MCF 10A (cell line): ENCODE measurements around the gene KAZN. TPM values are rescaled to one million over a fixed set of nuclear protein-coding genes. Genes with fewer than 3 reads are reported as not detected.

ENCODE experiments used
- BruUV-seq: library from RNA; stranded (reverse); fragments of 400-500 nt; replicated peaks from 2 replicates; lab custom pipeline; 2021; lab: Mats Ljungman, UMichigan
- CTCF ChIA-PET: fragments of 300-600 bp; sonication (Branson Sonifier 250); formaldehyde crosslinking; extraction: SDS; loops from one replicate; lab custom pipeline; 2021; ENCODE audit warnings: antibody characterized with exemption, inconsistent platforms; lab: Yijun Ruan, JAX
- POLR2A ChIA-PET: fragments of 300-600, 350-650 bp; sonication (Branson Sonifier 250); formaldehyde crosslinking; extraction: SDS; loops from one replicate; lab custom pipeline; 2020; ENCODE audit warnings: antibody characterized with exemption, inconsistent platforms; lab: Yijun Ruan, JAX
- DNase-seq: peaks from one replicate; pipeline ENCODE4 v3.0.0-alpha.2; 2018; ENCODE audit not compliant: unreplicated experiment
- H3K27ac Mint-ChIP-seq: one replicate; pipeline ENCODE4 v1.8.0; 2022; ENCODE audit warnings: mild to moderate bottlenecking, low read depth, mixed read lengths; ENCODE audit not compliant: unreplicated experiment
- H3K27me3 Mint-ChIP-seq: one replicate; pipeline ENCODE4 v1.8.0; 2022; ENCODE audit warnings: mixed read lengths; ENCODE audit not compliant: insufficient read depth, unreplicated experiment
- H3K36me3 Mint-ChIP-seq: one replicate; pipeline ENCODE4 v1.8.0; 2022; ENCODE audit warnings: mild to moderate bottlenecking, moderate library complexity, mixed read lengths; ENCODE audit not compliant: insufficient read depth, unreplicated experiment
- H3K4me1 Mint-ChIP-seq: one replicate; pipeline ENCODE4 v1.8.0; 2022; ENCODE audit warnings: mixed read lengths; ENCODE audit not compliant: insufficient read depth, unreplicated experiment
- H3K4me3 Mint-ChIP-seq: one replicate; pipeline ENCODE4 v1.8.0; 2022; ENCODE audit warnings: mild to moderate bottlenecking, moderate library complexity, mixed read lengths; ENCODE audit not compliant: unreplicated experiment
- H3K9me3 Mint-ChIP-seq: one replicate; pipeline ENCODE4 v1.8.0; 2022; ENCODE audit warnings: mixed read lengths; ENCODE audit not compliant: unreplicated experiment
- intact Hi-C: fragments of 100-400 bp; cut with micrococcal nuclease; formaldehyde crosslinking; loops from 2 replicates; pipeline ENCODE4 v1.14.1; 2022
- total RNA-seq: library from RNA; stranded (reverse); gene quantifications from 2 replicates; pipeline ENCODE4 v1.2.3, GENCODE V29; 2022
- TF ChIP-seq, protein P1 (sequence below): fragments of 200-600 bp; IDR thresholded peaks from one replicate; pipeline ENCODE4 v1.8.0; 2022; ENCODE audit warnings: antibody characterized with exemption, mild to moderate bottlenecking; ENCODE audit not compliant: unreplicated experiment

Gene KAZN
- total RNA-seq, 1 experiment from 2014 or later = 3.3 TPM

DNA sequence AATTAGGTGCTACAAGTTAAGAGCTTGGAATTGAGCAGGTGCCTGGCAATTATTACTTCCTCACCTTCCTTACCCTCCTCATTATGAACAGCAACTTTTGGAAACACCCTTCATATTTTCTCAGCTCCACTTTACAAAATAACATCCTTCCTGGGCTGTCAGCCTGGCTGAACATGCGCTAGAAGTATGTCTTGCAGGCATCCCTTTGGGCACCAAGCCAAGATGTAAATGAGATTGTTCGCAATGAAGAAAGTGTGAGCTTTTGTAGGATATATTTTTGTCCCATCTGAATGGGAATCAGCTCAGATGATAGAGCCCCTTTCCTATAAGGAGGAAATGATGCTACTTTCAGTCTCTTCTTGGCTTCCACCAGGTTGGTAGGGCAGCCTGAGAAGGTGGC lies 245.9 kb downstream of the KAZN start:
- Mint-ChIP-seq H3K36me3 (no peaks in the 10 kb centered on the region), H3K9me3 (peaks cover 35% of the 10 kb centered on the region), H3K27me3 (peaks cover 12% of the 10 kb centered on the region), H3K27ac (no peak overlapping the region), H3K4me3 (no peak overlapping the region), H3K4me1 (no peaks in the 10 kb centered on the region)
- TF ChIP-seq, protein P1, sequence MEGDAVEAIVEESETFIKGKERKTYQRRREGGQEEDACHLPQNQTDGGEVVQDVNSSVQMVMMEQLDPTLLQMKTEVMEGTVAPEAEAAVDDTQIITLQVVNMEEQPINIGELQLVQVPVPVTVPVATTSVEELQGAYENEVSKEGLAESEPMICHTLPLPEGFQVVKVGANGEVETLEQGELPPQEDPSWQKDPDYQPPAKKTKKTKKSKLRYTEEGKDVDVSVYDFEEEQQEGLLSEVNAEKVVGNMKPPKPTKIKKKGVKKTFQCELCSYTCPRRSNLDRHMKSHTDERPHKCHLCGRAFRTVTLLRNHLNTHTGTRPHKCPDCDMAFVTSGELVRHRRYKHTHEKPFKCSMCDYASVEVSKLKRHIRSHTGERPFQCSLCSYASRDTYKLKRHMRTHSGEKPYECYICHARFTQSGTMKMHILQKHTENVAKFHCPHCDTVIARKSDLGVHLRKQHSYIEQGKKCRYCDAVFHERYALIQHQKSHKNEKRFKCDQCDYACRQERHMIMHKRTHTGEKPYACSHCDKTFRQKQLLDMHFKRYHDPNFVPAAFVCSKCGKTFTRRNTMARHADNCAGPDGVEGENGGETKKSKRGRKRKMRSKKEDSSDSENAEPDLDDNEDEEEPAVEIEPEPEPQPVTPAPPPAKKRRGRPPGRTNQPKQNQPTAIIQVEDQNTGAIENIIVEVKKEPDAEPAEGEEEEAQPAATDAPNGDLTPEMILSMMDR = no peak
- ChIA-PET CTCF (interaction anchor here (0.5 to 0.7 kb wide), 2 partner anchors 23 to 112 kb away, joined by 3 read pairs; no protein-coding TSS in a partner anchor), POLR2A (interaction anchor here (0.7 kb wide), 1 partner anchor 236 kb away, joined by 3 read pairs; no protein-coding TSS in a partner anchor)
- intact Hi-C loops = no loop called here
- no TSS peak for BruUV-seq
- no peak for DNase-seq

DNA sequence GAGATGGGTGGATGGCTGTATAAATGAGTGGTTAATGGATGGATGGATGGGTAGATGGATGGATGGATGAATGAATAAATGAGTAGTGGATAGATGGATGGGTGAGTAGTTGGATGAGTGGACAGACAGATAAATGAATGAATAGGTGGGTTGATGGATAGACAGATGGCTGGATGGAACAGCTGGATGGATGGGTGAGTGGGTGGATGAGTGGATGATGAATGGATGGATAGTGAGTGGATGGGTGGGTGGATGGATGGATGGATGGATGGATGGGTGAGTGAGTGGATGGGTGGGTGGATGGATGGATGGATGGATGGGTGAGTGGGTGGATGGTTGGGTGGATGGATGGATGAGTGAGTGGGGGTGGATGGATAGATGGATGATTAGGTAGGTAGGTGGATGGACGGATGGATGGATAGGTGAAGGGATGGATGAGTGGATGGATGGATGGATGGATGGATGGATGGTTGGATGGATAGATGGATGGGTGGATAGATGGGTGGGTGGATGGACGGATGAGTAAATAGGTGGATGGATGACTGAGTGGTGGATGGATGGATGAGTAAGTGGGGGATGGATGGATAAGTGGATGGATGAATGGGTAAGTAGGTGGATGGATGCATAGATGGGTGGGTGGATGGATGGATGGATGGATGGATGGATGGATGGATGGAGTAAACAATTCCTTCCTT lies 246.6 kb downstream of the KAZN start:
- peaks cover 35% of the 10 kb centered on the region for H3K9me3 Mint-ChIP-seq
- ChIA-PET CTCF (interaction anchor here (0.5 to 0.7 kb wide), 2 partner anchors 113 to 381 kb away, joined by 3 read pairs; no protein-coding TSS in a partner anchor), POLR2A (interaction anchor here (0.7 to 0.8 kb wide), 2 partner anchors 11 to 237 kb away, joined by 3 read pairs; no protein-coding TSS in a partner anchor)
- TF ChIP-seq, protein P1 = no peak
- BruUV-seq = no TSS peak
- H3K4me3 Mint-ChIP-seq = no peak overlapping the region
- no peaks in the 10 kb centered on the region for H3K4me1 Mint-ChIP-seq
- intact Hi-C loops = no loop called here
- no peak for DNase-seq
- no peaks in the 10 kb centered on the region for H3K36me3 Mint-ChIP-seq
- H3K27ac Mint-ChIP-seq = no peak overlapping the region
- peaks cover 4% of the 10 kb centered on the region for H3K27me3 Mint-ChIP-seq

DNA sequence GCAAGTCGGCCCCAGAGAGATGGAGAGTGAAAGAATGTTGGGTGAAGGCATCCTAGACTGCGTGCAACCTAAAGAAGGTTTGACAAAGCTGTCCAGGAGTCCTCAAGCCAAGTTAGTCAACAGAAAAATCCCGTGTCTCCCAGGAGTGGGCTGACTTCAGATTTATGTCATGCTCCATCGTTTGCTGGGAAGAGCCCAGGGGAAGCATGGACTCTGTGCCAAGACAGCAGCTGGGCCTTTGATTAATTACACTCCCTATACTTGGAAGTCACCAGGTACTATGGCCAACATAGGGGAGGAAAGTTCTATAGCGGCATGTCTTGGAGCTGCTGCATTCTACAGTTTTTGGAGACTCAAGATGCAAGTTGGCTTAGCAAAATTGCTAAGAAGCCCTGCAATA lies 247.4 kb downstream of the KAZN start:
- BruUV-seq = no TSS peak
- Mint-ChIP-seq H3K4me1 (no peaks in the 10 kb centered on the region), H3K27ac (no peak overlapping the region), H3K4me3 (no peak overlapping the region), H3K27me3 (no peaks in the 10 kb centered on the region), H3K36me3 (no peaks in the 10 kb centered on the region), H3K9me3 (peaks cover 30% of the 10 kb centered on the region)
- TF ChIP-seq, protein P1 = no peak
- CTCF ChIA-PET = no interaction called here
- POLR2A ChIA-PET = interaction anchor here (0.8 kb wide), 1 partner anchor 10 kb away, joined by 3 read pairs; no protein-coding TSS in a partner anchor
- intact Hi-C loops = no loop called here
- no peak for DNase-seq

- H3K27ac Mint-ChIP-seq = no peak overlapping the region
- TF ChIP-seq, protein P1 = no peak
- ChIA-PET CTCF (no interaction called here), POLR2A (no interaction called here)
- intact Hi-C loops = no loop called here
- no peaks in the 10 kb centered on the region for H3K36me3 Mint-ChIP-seq
- H3K4me1 Mint-ChIP-seq = no peaks in the 10 kb centered on the region
- no TSS peak for BruUV-seq
- no peak overlapping the region for H3K4me3 Mint-ChIP-seq
- DNase-seq = no peak
- no peaks in the 10 kb centered on the region for H3K27me3 Mint-ChIP-seq
- H3K9me3 Mint-ChIP-seq = peaks cover 25% of the 10 kb centered on the region
Observed at GRCh38 chr1:14846688-14847087, 248.2 kb downstream of the KAZN start.
